ENCODE results near the gene PTPRC. TPM values are rescaled to one million over a fixed set of nuclear protein-coding genes. Genes with fewer than 3 reads are reported as not detected.

PTPRC gene
- total and polyA plus RNA-seq, 7 donors, result 4.8 to 78.6 (median 12.5) TPM

GRCh38 chr1:198691063-198691462 is 52.2 kb downstream of the PTPRC start:
- no peak overlapping the region for H3K4me3 ChIP-seq
- no peak for DNase-seq
- TF ChIP-seq POLR2A (IDR thresholded peaks at IDR 0.05) (no peak), CTCF (IDR thresholded peaks at IDR 0.05) (no peak), EP300 (IDR thresholded peaks at IDR 0.05) (no peak), POLR2AphosphoS5 (IDR thresholded peaks at IDR 0.05) (no peak)
- H3K9me3 ChIP-seq, result no peaks in the 10 kb centered on the region
- 89 to 94% methylated on average over 1 of the region's 1 CpG for WGBS, 2 donors
- no peak overlapping the region for H3K27ac ChIP-seq
- intact Hi-C loops (cut with DNase I), result no loop called here
- H3K27me3 ChIP-seq, result no peaks in the 10 kb centered on the region
- no peaks in the 10 kb centered on the region for H3K36me3 ChIP-seq
- H3K4me1 ChIP-seq, result no peaks in the 10 kb centered on the region

GRCh38 chr1:198693321-198693720 is 54.5 kb downstream of the PTPRC start:
- no peak for TF ChIP-seq POLR2AphosphoS5 (IDR thresholded peaks at IDR 0.05)
- no peak for TF ChIP-seq POLR2A (IDR thresholded peaks at IDR 0.05)
- no peak for TF ChIP-seq CTCF (IDR thresholded peaks at IDR 0.05)
- TF ChIP-seq EP300 (IDR thresholded peaks at IDR 0.05), result no peak
- no peak overlapping the region for H3K4me3 ChIP-seq
- H3K9me3 ChIP-seq, result no peaks in the 10 kb centered on the region
- H3K4me1 ChIP-seq, result no peaks in the 10 kb centered on the region
- no peak overlapping the region for H3K27ac ChIP-seq
- DNase-seq, result no peak
- H3K36me3 ChIP-seq, result no peaks in the 10 kb centered on the region
- intact Hi-C loops (cut with DNase I), result no loop called here
- no peaks in the 10 kb centered on the region for H3K27me3 ChIP-seq

- Histone ChIP-seq H3K36me3 (no peaks in the 10 kb centered on the region), H3K9me3 (no peaks in the 10 kb centered on the region), H3K4me3 (no peak overlapping the region), H3K27me3 (peaks cover 0 to 3% (median 0%) of the 10 kb centered on the region in 3 donors), H3K4me1 (no peaks in the 10 kb centered on the region), H3K27ac (no peak overlapping the region)
- intact Hi-C loops (cut with DNase I), result no loop called here
- whole genome bisulfite sequencing, 2 donors, result 81 to 91% methylated on average over 1 of the region's 1 CpG
- TF ChIP-seq POLR2A (IDR thresholded peaks at IDR 0.05) (no peak), POLR2AphosphoS5 (IDR thresholded peaks at IDR 0.05) (no peak), CTCF (IDR thresholded peaks at IDR 0.05) (no peak), EP300 (IDR thresholded peaks at IDR 0.05) (no peak)
- no peak for DNase-seq
Observed at GRCh38 chr1:198694542-198694941, 55.7 kb downstream of the PTPRC start.

- Histone ChIP-seq H3K4me3 (no peak overlapping the region), H3K4me1 (no peaks in the 10 kb centered on the region), H3K27ac (no peak overlapping the region), H3K27me3 (peaks cover 0 to 6% (median 0%) of the 10 kb centered on the region in 3 donors), H3K36me3 (no peaks in the 10 kb centered on the region), H3K9me3 (no peaks in the 10 kb centered on the region)
- TF ChIP-seq CTCF (IDR thresholded peaks at IDR 0.05) (no peak), POLR2A (IDR thresholded peaks at IDR 0.05) (no peak), POLR2AphosphoS5 (IDR thresholded peaks at IDR 0.05) (no peak), EP300 (IDR thresholded peaks at IDR 0.05) (no peak)
- intact Hi-C loops (cut with DNase I), result no loop called here
- no peak for DNase-seq
- WGBS, 2 donors, result 52 to 85% methylated on average over 1 of the region's 1 CpG
Observed at GRCh38 chr1:198696211-198696610, 57.4 kb downstream of the PTPRC start.
